OCI-LY1 (cell line): ENCODE results near the gene CHMP4B.

Source experiments
- H2AFZ ChIP-seq: fragments of 200-600 bp; sonication (generic), shearing (Covaris generic); 2 replicates; pipeline ENCODE4 v1.6.0; 2014; ENCODE audit warnings: antibody characterized with exemption, mild to moderate bottlenecking, low read length
- H3F3A ChIP-seq: fragments of 200-600 bp; sonication (generic), shearing (Covaris generic); 2 replicates; pipeline ENCODE4 v1.6.0; 2014; ENCODE audit warnings: mild to moderate bottlenecking, antibody characterized with exemption, low read length, moderate library complexity; ENCODE audit not compliant: insufficient read depth
- H3K27ac ChIP-seq: fragments of 200-600 bp; sonication (generic); 2 replicates; pipeline ENCODE4 v1.5.1; 2014; ENCODE audit warnings: low read length, mixed run types, mild to moderate bottlenecking, low read depth; ENCODE audit not compliant: poor library complexity, severe bottlenecking
- H3K27me3 ChIP-seq: fragments of 200-600 bp; sonication (generic); 2 replicates; pipeline ENCODE4 v1.6.0; 2014; ENCODE audit warnings: antibody characterized with exemption, mild to moderate bottlenecking, low read length, moderate library complexity; ENCODE audit not compliant: insufficient read depth
- H3K36me3 ChIP-seq: fragments of 200-600 bp; sonication (generic); 2 replicates; pipeline ENCODE4 v1.6.1; 2014; ENCODE audit warnings: mild to moderate bottlenecking, antibody characterized with exemption, low read length, moderate library complexity, mixed read lengths; ENCODE audit not compliant: insufficient read depth
- H3K4me1 ChIP-seq: fragments of 200-600 bp; sonication (generic); 2 replicates; pipeline ENCODE4 v1.5.1; 2014; ENCODE audit warnings: mild to moderate bottlenecking, low read length, moderate library complexity; ENCODE audit not compliant: insufficient read depth, severe bottlenecking
- H3K4me2 ChIP-seq: fragments of 200-600 bp; sonication (generic), shearing (Covaris generic); 2 replicates; pipeline ENCODE4 v1.6.1; 2014; ENCODE audit warnings: low read length
- H3K4me3 ChIP-seq: fragments of 200-600 bp; sonication (generic); 2 replicates; pipeline ENCODE4 v1.5.1; 2014; ENCODE audit warnings: low read length, low read depth, mild to moderate bottlenecking, mixed read lengths; ENCODE audit not compliant: poor library complexity, severe bottlenecking
- H3K79me2 ChIP-seq: fragments of 200-600 bp; shearing (Covaris generic); 2 replicates; pipeline ENCODE4 v1.6.1; 2016; ENCODE audit warnings: mixed run types, low read length, mixed read lengths; ENCODE audit not compliant: insufficient read depth
- H3K9ac ChIP-seq: fragments of 200-600 bp; sonication (generic), shearing (Covaris generic); 2 replicates; pipeline ENCODE4 v1.6.1; 2014; ENCODE audit warnings: mild to moderate bottlenecking, low read length, mixed read lengths
- H3K9me2 ChIP-seq: fragments of 200-600 bp; sonication (generic), shearing (Covaris generic); 2 replicates; pipeline ENCODE4 v1.6.1; 2014; ENCODE audit warnings: low read depth, mild to moderate bottlenecking, low read length, mixed read lengths
- H3K9me3 ChIP-seq: fragments of 200-600 bp; shearing (Covaris generic); 2 replicates; pipeline ENCODE4 v1.6.1; 2014; ENCODE audit warnings: low read length, mixed read lengths
- H4K20me1 ChIP-seq: fragments of 200-600 bp; sonication (generic), shearing (Covaris generic); 2 replicates; pipeline ENCODE4 v1.6.0; 2016; ENCODE audit warnings: mild to moderate bottlenecking, low read length; ENCODE audit not compliant: insufficient read depth
- CTCF ChIP-seq: fragments of 200-600 bp; sonication (generic), shearing (Covaris generic); IDR thresholded peaks from 2 replicates; pipeline ENCODE4 v1.5.1; 2017; ENCODE audit warnings: mild to moderate bottlenecking, antibody characterized with exemption, low read length, moderate library complexity, mixed read lengths
- EZH2 ChIP-seq: fragments of 200-600 bp; sonication (generic), shearing (Covaris generic); IDR thresholded peaks from 2 replicates; pipeline ENCODE4 v1.8.0; 2017; ENCODE audit warnings: borderline replicate concordance, mixed run types, mild to moderate bottlenecking, antibody characterized with exemption, low read length, moderate library complexity, mixed read lengths

CHMP4B gene

GRCh38 chr20:33830371-33830770 lies 19.2 kb downstream of the CHMP4B start:
- no peaks in the 10 kb centered on the region for H3K9me3 ChIP-seq
- no peaks in the 10 kb centered on the region for H3K9me2 ChIP-seq
- TF ChIP-seq CTCF (no peak), EZH2 (no peak)
- no peaks in the 10 kb centered on the region for H4K20me1 ChIP-seq
- no peak overlapping the region for H3K27ac ChIP-seq
- peaks cover 37% of the 10 kb centered on the region for H3K36me3 ChIP-seq
- H3K9ac ChIP-seq, result no peak overlapping the region
- H3F3A ChIP-seq, result no peaks in the 10 kb centered on the region
- H3K4me1 ChIP-seq, result peaks cover 31% of the 10 kb centered on the region
- H3K27me3 ChIP-seq, result no peaks in the 10 kb centered on the region
- peaks cover 40% of the 10 kb centered on the region for H3K79me2 ChIP-seq
- no peak overlapping the region for H3K4me2 ChIP-seq
- H2AFZ ChIP-seq, result no peak overlapping the region
- no peak overlapping the region for H3K4me3 ChIP-seq

GRCh38 chr20:33832103-33832804 lies 21.1 kb downstream of the CHMP4B start:
- Histone ChIP-seq H3K27ac (no peak overlapping the region), H3K9me2 (no peaks in the 10 kb centered on the region), H4K20me1 (no peaks in the 10 kb centered on the region), H3K36me3 (peaks cover 43% of the 10 kb centered on the region), H3K4me1 (peaks cover 31% of the 10 kb centered on the region), H3K9me3 (0 out of 2 replicates have a peak, but pooled peaks cover 2% of the 10 kb centered on the region), H3K9ac (no peak overlapping the region), H3K27me3 (no peaks in the 10 kb centered on the region), H3F3A (no peaks in the 10 kb centered on the region), H2AFZ (no peak overlapping the region), H3K79me2 (peaks cover 46% of the 10 kb centered on the region), H3K4me2 (no peak overlapping the region), H3K4me3 (no peak overlapping the region)
- TF ChIP-seq EZH2 (no peak), CTCF (no peak)

GRCh38 chr20:33833333-33833732 lies 22.2 kb downstream of the CHMP4B start:
- Histone ChIP-seq H2AFZ (no peak overlapping the region), H3K79me2 (peaks cover 52% of the 10 kb centered on the region), H3F3A (no peaks in the 10 kb centered on the region), H3K27ac (no peak overlapping the region), H3K9me3 (0 out of 2 replicates have a peak, but pooled peaks cover 2% of the 10 kb centered on the region), H4K20me1 (no peaks in the 10 kb centered on the region), H3K4me1 (peaks cover 30% of the 10 kb centered on the region), H3K4me3 (no peak overlapping the region), H3K27me3 (no peaks in the 10 kb centered on the region), H3K36me3 (peaks cover 43% of the 10 kb centered on the region), H3K9me2 (no peaks in the 10 kb centered on the region), H3K9ac (no peak overlapping the region), H3K4me2 (no peak overlapping the region)
- TF ChIP-seq CTCF, result no peak
- no peak for TF ChIP-seq EZH2
